ENCODE results near the gene RPL3. TPM values are rescaled to one million over a fixed set of nuclear protein-coding genes. Genes with fewer than 3 reads are reported as not detected.

Gene RPL3
- total RNA-seq, 1 experiment from 2014 or later = 867 TPM

Other genes starting within 250 kb of the RPL3 start
- 21.4 and 23.3 TPM in 2 replicates for gene APOBEC3G, start 242.3 kb downstream of the RPL3 start, total RNA-seq (2014; rRNA removed; shearing (Covaris generic))
- gene APOBEC3H, start 222.4 kb downstream of the RPL3 start, total RNA-seq (2014; rRNA removed; shearing (Covaris generic)) = 0.50 and 0.81 TPM in 2 replicates
- 0.74 and 3.3 TPM in 2 replicates for gene CBX7, start 166.9 kb downstream of the RPL3 start, total RNA-seq (2014; rRNA removed; shearing (Covaris generic))
- gene PDGFB, start 74.6 kb downstream of the RPL3 start, total RNA-seq (2014; rRNA removed; shearing (Covaris generic)) = 9.8 and 13.4 TPM in 2 replicates
- 2.4 and 2.9 TPM in 2 replicates for gene SYNGR1, start 30.4 kb upstream of the RPL3 start, total RNA-seq (2014; rRNA removed; shearing (Covaris generic))
- gene TAB1, start 80.2 kb upstream of the RPL3 start, total RNA-seq (2014; rRNA removed; shearing (Covaris generic)) = 5.8 and 6.3 TPM in 2 replicates
- gene MGAT3, start 137.4 kb upstream of the RPL3 start, total RNA-seq (2014; rRNA removed; shearing (Covaris generic)) = 1.3 and 3.1 TPM in 2 replicates
- 14.0 and 15.8 TPM in 2 replicates for gene MIEF1, start 182.7 kb upstream of the RPL3 start, total RNA-seq (2014; rRNA removed; shearing (Covaris generic))
- 90.9 and 114 TPM in 2 replicates for gene ATF4, start 200.9 kb upstream of the RPL3 start, total RNA-seq (2014; rRNA removed; shearing (Covaris generic))
- 81.4 and 87.3 TPM in 2 replicates for gene RPS19BP1, start 213.1 kb upstream of the RPL3 start, total RNA-seq (2014; rRNA removed; shearing (Covaris generic))

Measured in A172 (cell line).